Measurements from ENCODE around the gene PTX4. TPM values are rescaled to one million over a fixed set of nuclear protein-coding genes. Genes with fewer than 3 reads are reported as not detected.
A peak's percentile ranks its signal among the peaks of the same experiment; 100 is the strongest.
"Not testable (repeated sequence)": the region's sequence is repeated elsewhere in the genome, so short reads cannot be mapped to it uniquely, and the experiment has no call there.

Gene PTX4
- total RNA-seq, 1 donor from 2014 or later, result not detected

DNA sequence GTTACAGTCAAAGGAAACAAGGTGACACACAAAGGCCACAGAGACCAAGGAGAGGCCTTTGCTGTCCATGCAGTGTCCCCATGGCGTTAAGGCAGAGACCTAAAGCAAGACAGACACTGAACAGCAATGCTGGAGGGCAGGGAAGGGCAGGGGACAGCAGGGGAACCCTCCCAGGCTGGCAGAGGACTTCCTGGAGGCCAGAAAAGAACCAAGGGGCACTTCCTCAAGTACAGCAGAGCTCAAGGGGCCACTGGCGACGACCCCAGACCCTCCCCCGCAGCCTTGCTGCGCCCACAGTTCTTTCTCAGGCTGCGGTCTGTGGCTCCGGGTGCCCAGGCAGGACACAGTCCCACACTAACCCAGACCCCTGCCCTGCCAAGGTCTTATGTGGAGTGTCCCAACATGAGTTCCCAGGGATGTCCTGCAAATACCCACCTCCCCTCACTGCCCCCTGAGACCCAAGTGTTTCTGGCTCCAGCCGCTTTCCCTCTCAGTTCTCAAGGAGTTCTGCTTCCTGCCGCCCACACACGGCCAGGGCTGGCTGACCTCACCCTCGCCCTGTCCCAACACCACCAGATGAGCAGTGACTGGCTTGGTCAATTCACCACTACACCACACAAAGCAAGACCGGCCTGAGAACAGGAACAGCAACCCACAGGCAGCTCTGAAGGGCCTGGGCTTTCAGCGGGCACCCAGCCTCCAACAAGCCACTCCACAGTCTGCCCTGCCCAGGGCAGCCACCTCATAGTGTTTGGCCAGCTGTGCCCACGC, 18.1 kb downstream of the PTX4 start:
- intact Hi-C loops (cut with DNase I), result loop anchor here (5.0 kb wide), 1 partner anchor 43 kb away; no protein-coding TSS in a partner anchor
- ATAC-seq (no peak), DNase-seq (ENCODE audit: missing footprints) (no peak)

DNA sequence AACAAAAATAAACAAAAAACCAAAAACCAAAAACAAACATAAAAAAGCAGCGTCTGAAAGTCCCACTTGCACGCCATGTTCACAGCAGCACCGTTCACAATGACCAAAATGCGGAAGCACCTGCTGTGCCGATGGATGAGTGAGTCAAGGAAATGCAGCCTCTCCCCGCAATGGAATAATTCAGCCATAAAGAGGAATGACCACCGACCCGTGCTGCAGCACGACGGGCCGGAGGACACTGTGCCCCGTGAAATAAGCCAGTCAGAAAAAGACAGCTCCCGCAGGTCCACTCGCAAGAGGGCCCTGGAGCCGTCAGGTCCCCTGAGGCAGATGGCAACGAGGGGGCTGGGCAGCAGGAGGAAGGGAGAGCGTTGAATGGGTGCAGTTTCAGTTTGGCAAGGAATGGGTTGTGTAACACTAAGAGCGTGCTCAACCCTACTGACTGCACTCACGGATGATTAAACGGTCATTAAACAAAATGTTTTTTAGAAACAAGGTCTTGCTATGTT, 19.0 kb downstream of the PTX4 start:
- ATAC-seq (no peak), DNase-seq (ENCODE audit: missing footprints) (peak; percentile 72)
- intact Hi-C loops (cut with DNase I), result loop anchor here (5.0 kb wide), 1 partner anchor 42 kb away; no protein-coding TSS in a partner anchor

DNA sequence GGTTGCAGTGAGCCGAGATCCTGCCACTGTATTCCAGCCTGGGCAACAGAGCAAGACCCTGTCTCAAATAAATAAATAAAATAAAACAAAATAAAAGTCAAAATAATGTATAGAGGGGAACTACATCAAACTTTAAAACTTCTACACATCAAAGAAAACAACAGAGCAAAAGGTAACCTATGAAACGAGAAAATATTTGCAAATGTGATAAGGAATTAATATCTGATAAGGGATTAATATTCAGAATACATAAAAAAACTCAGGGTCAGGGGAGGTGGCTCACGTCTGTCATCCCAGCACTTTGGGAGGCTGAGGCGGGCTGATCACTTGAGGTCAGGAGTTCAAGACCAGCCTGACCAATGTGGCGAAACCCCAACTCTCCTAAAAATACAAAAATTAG, 19.6 kb downstream of the PTX4 start:
- intact Hi-C loops (cut with DNase I); ATAC-seq; DNase-seq (ENCODE audit: missing footprints): not testable (repeated sequence)

DNA sequence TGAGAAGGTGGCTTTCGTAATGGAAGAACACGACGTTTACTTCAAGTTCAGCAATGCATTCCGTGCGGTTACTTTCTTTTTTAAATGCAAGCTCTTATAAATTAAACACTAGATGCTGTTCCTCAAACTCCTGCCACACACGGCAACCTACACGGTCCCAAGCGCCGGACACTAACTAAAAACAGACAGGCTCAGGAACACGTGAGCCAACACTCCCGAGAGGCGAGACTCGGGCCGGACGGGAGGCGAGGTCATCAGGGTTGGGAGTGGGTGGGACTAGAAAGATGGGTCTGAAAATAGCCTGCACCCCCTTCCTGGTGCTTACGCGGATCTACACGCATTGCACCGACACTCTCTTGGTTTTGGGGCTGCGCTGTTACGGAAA, 20.3 kb downstream of the PTX4 start:
- DNase-seq (ENCODE audit: missing footprints) (no peak), ATAC-seq (no peak)
- intact Hi-C loops (cut with DNase I), result no loop called here

DNA sequence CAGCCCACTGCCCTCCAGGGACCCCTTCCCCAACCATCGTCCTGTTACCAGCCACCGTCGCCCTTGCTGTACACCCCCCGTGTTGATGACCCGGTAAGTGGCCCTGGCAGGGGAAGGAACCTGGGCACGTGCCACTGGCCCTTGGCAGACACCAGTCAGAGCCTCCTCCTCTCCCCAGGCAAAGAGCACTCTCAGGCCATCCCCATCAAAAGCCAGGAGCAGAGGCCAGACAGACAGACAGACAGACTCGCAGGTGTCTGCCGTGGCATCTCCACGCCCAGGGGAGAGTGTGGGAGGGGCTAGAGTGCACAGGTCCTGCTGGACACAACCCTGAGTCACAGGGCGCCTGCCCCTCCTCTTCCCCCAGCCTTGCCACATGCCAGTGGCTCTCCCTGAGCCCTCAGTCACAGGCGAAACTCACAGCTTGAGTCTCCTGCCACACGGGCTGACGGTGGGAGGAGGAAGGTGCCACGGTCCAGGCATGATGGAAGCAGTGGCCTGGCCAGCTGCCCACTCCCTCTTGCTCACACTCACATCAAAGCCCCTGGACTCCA, 21.7 kb downstream of the PTX4 start:
- intact Hi-C loops (cut with DNase I), result no loop called here
- DNase-seq (ENCODE audit: missing footprints) (no peak), ATAC-seq (peak; percentile 14)

DNA sequence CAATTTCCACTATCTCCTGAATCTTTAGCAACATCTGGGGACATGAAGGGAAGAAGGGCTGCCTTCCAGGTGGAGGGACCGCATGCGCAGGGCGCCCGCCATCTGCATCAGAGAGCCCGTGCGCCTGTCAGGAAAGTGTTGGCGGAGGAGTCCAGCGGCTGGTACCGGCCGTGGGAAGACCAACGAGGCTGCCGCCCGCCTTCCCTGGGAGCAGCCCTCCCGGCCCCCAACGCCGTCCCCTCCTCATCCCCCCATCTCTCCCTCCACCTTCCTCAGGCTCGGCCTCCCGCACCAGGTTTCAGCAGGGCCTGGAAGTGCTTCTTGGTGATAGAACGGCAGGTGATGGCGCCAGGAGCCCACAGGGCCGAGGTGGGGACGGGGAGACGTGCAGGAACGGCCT, 22.7 kb downstream of the PTX4 start:
- DNase-seq (ENCODE audit: missing footprints) (no peak), ATAC-seq (no peak)
- intact Hi-C loops (cut with DNase I), result no loop called here

DNA sequence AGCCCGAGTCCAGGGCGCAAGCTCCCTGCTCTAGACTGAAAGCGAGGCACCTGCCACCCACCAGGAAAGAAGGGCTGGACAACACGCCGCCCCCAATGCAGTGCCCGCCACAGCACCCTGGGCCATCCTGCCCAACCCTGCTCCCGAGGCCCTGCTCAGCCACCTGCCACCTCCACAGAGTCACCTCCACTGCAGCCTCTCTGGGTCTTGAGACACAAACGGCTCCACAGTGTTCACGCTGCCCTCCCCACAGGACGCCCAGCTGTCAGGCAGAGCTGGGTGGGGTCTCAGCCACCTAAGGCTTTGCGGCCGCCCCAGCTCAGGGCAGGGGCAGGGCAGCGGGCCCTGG, 23.2 kb downstream of the PTX4 start:
- no peak for DNase-seq (ENCODE audit: missing footprints)
- intact Hi-C loops (cut with DNase I), result no loop called here
- no peak for ATAC-seq

DNA sequence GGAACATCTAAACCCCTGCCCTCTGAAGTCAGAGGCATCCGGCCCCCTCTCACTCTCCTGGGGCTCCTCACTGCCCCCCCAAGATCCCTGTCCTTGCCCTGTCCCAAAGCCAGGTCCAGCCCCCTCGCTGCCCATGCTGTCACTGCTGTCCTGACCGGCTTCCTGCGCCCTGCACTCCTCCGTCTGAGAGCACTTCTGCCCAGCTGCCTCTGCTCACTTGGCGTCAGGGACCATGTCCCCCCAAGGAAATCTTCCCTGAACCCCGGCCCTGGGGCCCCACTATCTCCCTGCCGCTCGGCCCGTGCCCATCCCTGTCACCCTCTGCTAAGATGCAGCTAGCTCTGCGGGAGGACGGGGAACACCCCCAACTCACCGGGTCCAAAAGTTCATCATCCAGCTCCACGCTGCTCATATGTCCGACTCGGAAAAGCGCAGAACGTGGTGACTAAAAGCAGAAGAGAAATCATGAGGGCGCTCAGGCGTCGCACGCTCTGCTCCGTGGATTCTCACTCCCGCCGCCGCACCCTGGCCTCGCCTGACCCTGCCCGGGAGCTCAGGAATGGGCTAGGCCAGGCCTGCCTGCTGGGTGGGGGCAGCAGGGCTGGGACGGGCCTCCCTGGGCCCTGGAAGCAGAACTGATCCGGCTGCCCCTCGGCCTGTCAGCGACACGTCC, 23.7 kb downstream of the PTX4 start:
- DNase-seq (ENCODE audit: missing footprints) (no peak), ATAC-seq (no peak)
- intact Hi-C loops (cut with DNase I), result no loop called here

DNA sequence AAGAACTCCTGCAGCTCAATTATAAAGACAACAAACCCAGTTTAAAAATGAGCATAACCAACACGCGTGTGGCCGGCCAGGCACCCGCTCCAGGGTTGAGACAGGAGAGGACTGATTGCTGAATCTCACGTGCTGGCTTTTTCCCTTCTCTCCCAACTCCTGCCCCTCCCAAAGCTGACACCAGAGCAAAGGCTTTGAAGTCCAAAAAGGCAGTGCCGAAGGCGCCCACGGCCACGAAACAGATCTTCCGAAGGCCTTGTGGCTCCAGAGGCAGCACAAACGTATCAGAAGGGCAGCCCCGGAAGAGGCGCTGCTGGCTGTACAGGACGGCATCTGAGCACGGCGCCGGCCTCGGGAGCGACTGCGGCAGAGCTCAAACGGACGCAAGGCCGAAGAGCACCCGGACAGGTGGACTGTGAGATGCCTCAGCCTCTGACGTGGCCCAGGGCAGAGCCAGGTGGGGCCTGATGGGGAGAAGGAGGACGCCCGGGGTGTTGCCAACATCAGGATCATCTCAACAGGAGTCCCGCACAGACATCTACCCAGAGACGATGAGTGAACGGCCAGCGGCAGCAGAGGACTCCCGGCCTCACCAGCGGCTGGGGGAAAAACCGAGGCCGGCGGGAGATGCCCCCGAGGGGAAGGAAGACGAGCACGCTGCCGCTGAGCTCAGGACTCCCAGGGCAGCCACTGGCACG, 24.4 kb downstream of the PTX4 start:
- DNase-seq (ENCODE audit: missing footprints), result no peak
- intact Hi-C loops (cut with DNase I), result no loop called here
- ATAC-seq, result no peak

DNA sequence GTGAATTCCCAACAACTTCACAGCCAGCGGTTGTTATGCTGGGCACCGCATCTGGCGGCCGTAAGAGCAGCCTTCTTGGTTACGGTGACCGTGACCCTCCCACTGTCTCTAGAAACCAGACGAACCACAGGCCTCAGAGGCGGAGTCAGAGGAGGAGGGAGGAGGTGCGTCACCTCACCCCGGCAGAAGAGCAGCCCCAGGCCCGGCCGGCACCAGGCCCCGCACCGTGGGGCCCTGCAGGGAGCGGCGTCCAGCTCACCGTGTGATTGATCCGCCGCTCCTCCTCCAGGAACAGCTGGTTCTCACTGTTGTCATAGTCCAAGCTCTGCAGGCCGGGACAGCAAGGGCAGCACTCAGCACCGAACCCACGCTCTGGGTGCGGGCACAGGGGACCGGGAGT, 27.6 kb downstream of the PTX4 start:
- ATAC-seq (no peak), DNase-seq (ENCODE audit: missing footprints) (no peak)
- intact Hi-C loops (cut with DNase I), result no loop called here

DNA sequence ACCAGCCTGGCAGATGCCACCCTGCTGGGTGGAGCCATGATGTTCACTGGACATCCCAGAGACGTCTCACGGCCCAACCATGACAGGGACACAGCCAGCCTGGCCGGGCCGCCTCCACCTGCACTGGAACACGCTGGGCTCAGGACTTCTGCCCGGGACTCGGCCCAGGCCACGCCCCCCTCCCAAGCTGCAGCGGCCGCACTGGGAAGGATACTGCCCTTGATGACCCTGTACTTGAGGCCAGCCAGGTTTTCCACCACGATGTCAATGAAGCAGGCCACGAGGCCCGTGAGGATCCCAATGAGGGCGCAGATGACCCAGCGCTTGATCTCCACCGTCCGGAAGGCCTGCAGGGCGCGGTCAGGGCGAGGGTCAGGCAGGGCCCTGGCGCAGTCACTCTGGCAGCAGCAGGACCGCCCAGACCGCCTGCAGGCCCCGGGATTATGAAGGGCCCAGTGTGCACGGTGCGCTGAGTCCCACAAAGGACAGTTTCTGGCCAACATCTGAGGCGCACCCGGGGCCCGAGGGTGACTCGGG, 28.1 kb downstream of the PTX4 start:
- peak; percentile 63 for DNase-seq (ENCODE audit: missing footprints)
- intact Hi-C loops (cut with DNase I), result no loop called here

DNA sequence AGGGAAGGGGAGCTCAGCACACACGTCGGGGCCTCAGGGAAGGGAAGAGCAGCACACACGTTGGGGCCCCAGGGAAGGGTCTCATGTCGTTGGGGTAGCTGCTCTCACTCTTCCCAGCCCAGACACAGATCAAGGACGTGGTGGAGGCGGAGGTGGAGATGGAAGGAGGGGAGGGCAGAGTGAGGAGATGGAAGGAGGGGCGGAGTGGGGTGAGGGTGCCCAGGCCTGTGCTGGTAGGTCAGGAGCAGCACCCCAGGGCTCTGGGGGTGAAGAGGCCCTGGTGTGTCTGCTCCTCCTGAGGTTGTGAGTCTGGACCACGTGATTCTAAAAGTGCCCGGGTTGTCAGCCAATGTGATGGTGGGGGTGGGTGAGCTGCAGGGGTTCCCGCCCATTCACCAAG, 28.8 kb downstream of the PTX4 start:
- no peak for ATAC-seq
- DNase-seq (ENCODE audit: missing footprints), result no peak
- intact Hi-C loops (cut with DNase I), result no loop called here

More for the DNA sequence above, 28.1 kb downstream of the PTX4 start:
- no peak for ATAC-seq

DNA sequence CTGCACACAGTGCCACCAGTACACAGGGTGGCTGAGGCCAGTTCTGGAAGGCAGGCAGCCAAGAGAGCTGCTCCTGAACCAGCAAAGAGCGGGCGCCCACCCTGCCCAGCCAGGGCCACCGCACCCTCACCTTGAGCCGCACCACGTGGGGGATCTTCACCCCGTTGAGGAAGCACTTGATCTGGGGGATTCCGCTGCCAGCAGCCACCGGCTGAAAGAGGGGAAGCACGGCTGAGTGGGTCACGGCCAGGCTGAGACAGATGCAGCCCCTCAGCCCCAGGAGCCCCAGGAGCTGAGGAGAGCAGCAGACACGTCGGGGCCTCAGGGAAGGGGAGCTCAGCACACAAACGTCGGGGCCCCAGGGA, 29.8 kb downstream of the PTX4 start:
- ATAC-seq, result no peak
- intact Hi-C loops (cut with DNase I), result no loop called here
- DNase-seq (ENCODE audit: missing footprints), result peak; percentile 23

DNA sequence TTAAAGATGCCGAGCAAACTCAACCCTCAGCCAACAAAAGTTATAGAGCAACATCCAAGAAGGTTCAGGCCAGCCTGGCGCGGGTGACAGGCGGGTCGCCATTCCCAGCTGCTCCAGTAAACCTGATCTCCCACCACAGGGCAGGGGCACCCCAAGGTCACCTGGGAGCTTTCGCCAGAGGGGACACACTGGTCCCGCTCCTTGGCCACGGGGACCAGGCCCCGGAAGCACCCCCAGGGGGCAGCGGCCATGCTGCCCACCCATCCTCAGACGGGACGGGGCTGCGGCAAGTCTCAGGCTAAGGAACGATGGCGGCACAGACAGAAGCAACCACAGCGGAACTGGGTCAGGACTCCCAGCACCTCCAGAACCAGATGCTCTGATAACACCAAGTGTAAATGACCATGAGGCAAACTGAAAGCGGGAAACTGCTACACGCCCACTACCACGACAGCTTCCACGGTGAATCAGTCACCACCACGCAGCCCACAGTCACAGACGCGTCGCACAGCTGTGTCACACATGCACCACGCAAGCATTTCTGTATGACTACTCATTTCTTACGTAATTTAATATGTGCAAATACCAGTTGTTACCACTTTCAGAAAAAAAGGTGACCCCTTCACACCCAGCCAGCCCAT, 30.3 kb downstream of the PTX4 start:
- intact Hi-C loops (cut with DNase I), result no loop called here
- ATAC-seq, result no peak
- peak; percentile 32 for DNase-seq (ENCODE audit: missing footprints)

DNA sequence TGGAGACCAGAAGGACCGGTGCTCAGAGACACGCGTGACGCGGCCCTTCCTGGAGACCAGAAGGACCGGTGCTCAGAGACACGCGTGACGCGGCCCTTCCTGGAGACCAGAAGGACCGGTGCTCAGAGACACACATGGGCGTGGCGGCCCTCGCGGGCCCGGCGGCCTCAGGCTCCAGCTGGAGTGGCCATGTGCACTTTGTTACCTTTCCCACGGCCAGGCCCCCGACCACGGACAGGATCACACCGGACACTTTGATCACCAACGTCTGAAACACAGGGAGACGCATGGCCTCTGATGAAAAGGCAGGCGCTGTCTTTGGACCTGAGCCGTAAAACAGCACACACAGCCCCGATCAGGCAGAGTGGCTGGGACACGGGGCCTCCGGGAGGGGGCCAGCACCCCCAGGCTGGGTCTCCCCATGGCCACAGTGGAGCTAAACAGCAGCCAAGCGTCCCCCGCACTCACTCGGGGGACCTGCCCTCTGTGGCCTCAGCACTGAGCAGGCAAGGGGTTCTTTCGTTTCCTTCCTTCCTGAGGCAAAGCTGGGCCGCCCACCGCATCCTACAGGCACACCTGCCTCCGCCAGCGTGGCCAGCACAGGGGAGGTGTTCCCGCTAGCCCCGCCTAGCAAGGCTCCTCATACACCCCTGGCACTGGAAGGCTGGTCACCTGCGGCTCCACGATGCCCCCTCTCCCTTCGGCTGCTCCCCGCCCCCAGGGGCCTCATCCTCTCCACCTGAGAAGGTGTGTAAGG, 31.1 kb downstream of the PTX4 start:
- intact Hi-C loops (cut with DNase I), result no loop called here
- DNase-seq (ENCODE audit: missing footprints) (peak; percentile 64), ATAC-seq (no peak)

DNA sequence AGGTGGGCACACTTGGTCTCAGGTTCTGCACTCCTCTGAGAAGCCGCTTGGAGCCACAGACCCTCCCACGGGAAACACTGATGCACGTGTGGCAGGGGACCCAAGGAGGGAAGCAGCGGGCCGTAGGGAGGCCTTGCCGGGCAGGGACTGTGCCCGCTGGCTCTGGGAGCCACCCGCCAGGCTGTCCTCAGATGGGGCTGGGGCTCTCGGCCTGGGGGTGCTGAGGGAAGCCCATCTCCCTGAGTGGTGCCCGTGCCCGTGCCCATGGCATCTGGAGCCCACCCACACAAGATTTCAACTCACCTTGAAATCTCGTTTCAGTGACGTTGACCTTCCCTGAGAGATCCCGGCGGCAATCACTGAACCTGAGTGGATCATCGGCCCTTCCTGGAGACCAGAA, 31.8 kb downstream of the PTX4 start:
- ATAC-seq, result no peak
- intact Hi-C loops (cut with DNase I), result no loop called here
- DNase-seq (ENCODE audit: missing footprints), result peak; percentile 55

DNA sequence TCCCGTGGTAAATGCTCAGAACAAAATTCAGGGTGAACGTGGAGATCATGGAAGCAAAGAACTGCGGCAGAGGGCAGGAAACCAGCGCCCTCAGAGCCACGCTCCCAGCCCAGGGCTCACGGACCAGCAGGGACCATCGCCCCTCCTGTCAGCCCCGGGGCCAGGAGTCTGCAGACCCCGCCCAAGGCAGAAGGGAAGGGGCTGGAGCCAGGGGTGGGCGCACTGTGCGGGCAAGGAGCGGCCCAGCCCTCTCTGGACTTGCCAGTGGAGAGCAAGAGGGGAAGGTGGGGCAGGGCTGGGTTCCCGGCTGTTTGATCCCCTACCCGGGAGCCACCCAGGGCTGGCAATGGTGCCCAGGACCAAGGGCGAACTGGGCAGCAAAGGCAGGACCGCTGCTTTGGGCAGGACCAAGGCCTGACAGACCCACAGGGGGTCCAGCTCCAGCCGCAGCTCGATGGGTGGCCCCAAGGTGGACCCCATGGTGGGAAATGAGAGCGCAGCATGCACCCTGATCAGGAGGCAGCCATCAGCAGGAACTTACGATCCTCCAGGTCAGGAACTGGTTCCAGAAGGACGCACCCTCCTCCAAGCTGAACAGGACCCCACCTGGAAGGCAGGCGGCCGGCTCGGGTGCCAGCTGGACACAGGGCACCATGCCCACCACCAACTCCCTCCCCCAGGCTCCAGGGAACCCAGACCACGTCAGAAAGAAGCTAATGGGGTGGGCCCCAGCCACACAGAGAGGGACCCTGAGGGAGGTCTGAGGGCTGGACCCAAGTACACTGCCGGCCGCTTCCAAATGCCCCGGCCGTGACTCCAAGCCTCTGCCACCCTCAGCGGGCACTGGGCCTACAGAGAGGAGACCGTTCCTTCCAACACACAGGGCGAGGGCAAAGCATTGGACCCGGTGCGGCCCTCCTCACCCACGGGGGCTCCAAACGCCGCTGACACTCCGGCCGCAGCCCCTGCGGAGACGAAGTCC, 33.3 kb downstream of the PTX4 start:
- ATAC-seq, result no peak
- intact Hi-C loops (cut with DNase I), result no loop called here
- DNase-seq (ENCODE audit: missing footprints), result peak; percentile 47
